C4-2B (cell line): ENCODE results near the gene UBE2U.

ENCODE experiments used
- ZFX ChIP-seq: fragments of 450-650 bp; IDR thresholded peaks from 2 replicates; pipeline ENCODE4 v1.6.1; 2017
- TF ChIP-seq, protein P1 (sequence below): fragments of 450-650 bp; conservative IDR thresholded peaks from 2 replicates; pipeline ENCODE4 v1.5.1; 2017; ENCODE audit warnings: mild to moderate bottlenecking

DNA sequence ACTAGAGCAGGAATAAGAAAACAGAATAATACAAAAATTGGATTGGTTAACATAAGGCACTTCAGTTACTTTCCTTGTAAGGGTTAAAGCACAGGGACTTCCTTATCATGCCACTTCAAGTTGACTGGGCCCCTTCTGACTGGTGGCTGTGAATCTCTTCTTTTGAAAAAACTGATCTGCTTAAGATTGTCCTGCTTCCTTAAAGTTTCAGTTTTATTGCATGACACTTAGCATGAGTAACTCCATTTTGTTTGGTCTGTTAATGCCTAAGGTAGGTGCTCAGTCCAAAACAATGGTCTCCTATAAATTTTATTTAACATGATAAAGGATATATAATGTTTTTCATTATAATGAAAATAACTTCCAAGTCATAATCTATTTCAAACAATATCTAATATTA, 37.6 kb downstream of the UBE2U start:
- TF ChIP-seq, protein P1, sequence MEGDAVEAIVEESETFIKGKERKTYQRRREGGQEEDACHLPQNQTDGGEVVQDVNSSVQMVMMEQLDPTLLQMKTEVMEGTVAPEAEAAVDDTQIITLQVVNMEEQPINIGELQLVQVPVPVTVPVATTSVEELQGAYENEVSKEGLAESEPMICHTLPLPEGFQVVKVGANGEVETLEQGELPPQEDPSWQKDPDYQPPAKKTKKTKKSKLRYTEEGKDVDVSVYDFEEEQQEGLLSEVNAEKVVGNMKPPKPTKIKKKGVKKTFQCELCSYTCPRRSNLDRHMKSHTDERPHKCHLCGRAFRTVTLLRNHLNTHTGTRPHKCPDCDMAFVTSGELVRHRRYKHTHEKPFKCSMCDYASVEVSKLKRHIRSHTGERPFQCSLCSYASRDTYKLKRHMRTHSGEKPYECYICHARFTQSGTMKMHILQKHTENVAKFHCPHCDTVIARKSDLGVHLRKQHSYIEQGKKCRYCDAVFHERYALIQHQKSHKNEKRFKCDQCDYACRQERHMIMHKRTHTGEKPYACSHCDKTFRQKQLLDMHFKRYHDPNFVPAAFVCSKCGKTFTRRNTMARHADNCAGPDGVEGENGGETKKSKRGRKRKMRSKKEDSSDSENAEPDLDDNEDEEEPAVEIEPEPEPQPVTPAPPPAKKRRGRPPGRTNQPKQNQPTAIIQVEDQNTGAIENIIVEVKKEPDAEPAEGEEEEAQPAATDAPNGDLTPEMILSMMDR, result no peak
- no peak for TF ChIP-seq ZFX
